GM21515 (cell line): ENCODE results near the gene SLC6A8.
"Not testable (repeated sequence)": the region's sequence is repeated elsewhere in the genome, so short reads cannot be mapped to it uniquely, and the experiment has no call there.

Experiments
- ATAC-seq: cut with Tn5 transposase; IDR thresholded peaks from one replicate; pipeline ENCODE4 v1.9.1; 2021; ENCODE audit not compliant: unreplicated experiment

Gene SLC6A8

DNA sequence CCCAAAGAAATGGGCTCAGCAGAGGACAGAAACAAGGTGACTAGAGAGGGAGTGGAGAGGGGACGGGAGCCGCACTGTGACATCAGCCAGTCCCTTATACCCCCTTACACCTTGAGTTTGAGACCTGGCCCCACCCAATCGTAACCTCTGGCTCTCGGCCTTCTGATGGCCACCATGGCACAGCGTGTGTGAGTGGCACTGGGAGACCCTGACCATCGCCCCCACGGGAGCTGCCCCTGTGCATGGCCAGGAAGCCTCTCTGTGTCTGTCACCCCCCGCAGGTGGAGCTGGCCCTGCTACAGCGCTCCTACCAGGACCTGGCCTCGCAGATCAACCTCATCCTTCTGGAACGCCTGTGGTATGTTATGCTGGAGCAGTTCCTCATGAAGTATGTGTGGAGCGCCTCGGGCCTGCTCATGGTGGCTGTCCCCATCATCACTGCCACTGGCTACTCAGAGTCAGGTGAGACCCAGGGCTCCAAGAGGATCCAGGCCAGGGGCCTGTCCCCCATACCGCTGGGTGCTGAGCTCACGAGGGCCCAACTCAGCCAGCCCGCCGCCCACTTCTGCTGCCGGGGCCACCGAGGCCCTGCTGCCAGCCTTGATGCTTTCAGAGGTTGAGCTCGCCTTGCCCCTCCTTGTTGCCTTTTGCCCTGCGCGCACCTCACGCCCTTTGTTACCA is 41.4 kb downstream of the SLC6A8 start:
- ATAC-seq = no peak

GRCh38 chrX:153730115-153730514 is 42.4 kb downstream of the SLC6A8 start:
- ATAC-seq = not testable (repeated sequence)

- ATAC-seq = no peak
Observed at GRCh38 chrX:153731117-153731844, 43.6 kb downstream of the SLC6A8 start.

- ATAC-seq = no peak
Observed at GRCh38 chrX:153731845-153732215, 44.1 kb downstream of the SLC6A8 start.

GRCh38 chrX:153732401-153732800 is 44.7 kb downstream of the SLC6A8 start:
- ATAC-seq = no peak

- no peak for ATAC-seq
Observed at GRCh38 chrX:153733651-153734240, 46.0 kb downstream of the SLC6A8 start.

DNA sequence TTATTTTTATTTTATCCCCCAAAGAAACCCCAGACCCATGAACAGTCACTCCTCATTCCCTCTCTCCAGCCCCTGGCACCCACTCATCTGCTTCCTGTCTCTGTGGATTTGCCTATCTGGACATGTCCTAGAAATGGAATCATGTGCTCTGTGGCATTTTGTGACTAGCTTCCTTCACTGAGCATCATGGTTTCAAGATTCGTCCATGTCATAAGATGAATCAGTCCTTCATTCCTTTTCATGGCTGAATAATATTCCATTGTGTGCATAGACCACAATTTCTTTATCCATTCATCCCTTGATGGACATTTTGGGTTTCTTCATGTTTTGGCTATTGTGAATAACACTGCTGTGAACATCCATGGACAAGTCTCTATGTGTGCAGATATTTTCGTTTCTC is 47.1 kb downstream of the SLC6A8 start:
- ATAC-seq = no peak

DNA sequence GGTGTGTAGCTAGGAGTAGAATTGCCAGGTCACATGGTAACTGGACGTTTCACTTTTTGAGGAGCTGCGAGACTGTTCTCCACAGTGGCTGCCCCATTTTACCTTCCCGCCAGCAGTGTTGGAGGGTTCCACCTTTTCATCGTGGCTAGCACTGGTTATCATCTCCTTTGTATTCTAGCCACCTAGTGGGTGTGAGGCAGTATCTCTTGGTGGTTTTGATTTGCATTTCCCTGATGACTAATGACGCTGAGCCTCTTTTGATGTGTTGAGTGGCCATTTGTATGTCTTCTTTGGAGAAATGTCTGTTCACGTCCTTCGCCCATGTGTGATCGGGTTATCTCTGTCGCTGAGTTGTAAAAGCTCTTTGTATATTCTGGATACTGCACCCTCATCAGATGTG is 47.5 kb downstream of the SLC6A8 start:
- ATAC-seq = no peak

GRCh38 chrX:153736071-153736820 is 48.5 kb downstream of the SLC6A8 start:
- ATAC-seq = no peak

- ATAC-seq = no peak
Observed at GRCh38 chrX:153736871-153737441, 49.2 kb downstream of the SLC6A8 start.

GRCh38 chrX:153738056-153738605 is 50.4 kb downstream of the SLC6A8 start:
- ATAC-seq = no peak

GRCh38 chrX:153739754-153740486 is 52.2 kb downstream of the SLC6A8 start:
- ATAC-seq = no peak

GRCh38 chrX:153740631-153741222 is 53.0 kb downstream of the SLC6A8 start:
- no peak for ATAC-seq

DNA sequence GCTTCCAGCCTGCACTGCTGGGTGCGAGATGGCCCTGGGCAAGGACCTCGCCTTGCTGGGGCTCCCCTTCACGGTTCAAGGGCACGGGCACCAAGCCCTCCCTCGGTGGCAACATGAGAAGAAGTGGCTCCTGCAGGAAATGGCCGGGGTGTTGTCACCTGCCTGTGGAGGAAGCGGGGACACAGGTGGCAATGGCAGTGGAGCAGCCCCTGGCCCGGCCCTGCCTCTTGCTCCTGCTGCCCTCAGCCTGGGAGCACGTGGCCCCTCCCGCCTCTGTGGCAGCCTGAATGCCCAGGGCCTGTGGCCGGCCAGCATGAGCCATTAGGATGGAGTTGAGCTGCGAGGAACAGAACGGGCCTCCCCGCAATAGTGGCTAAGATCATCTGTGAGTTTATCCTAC is 53.7 kb downstream of the SLC6A8 start:
- ATAC-seq = no peak

GRCh38 chrX:153742111-153742510 is 54.4 kb downstream of the SLC6A8 start:
- ATAC-seq = not testable (repeated sequence)

- not testable (repeated sequence) for ATAC-seq
Observed at GRCh38 chrX:153742796-153743467, 55.2 kb downstream of the SLC6A8 start.

DNA sequence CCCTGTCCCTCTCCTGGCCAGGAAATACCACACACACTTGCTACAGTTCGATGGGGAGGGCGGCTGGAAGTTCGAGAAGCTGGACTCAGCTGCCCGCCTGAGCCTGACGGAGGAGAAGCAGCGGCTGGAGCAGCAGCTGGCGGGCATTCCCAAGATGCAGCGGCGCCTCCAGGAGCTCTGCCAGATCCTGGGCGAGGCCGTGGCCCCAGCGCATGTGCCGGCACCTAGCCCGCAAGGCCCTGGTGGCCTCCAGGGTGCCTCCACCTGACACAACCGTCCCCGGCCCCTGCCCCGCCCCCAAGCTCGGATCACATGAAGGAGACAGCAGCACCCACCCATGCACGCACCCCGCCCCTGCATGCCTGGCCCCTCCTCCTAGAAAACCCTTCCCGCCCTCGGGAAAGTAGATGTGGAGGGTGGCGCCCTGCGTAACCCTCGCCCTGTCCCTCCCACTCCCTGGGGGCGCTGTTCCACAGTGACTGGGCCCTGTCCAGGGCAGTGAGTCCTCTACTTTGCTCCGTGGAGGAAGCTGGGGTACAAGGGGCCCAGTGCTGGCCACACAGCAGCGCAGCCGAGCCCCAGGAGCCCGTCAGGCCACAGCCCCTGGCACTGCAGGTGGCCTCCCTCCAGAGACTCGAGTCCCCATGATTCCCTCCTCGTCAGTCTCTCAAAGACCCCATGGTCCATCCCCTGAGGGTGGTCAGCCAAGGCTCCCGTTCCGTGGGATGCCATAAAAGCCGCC is 55.9 kb downstream of the SLC6A8 start:
- ATAC-seq = not testable (repeated sequence)

GRCh38 chrX:153744210-153745066 is 56.7 kb downstream of the SLC6A8 start:
- ATAC-seq = no peak
